Measurements from ENCODE around the gene GIT1. TPM values are rescaled to one million over a fixed set of nuclear protein-coding genes. Genes with fewer than 3 reads are reported as not detected.

The GIT1 gene
- total RNA-seq, 1 donor from 2014 or later: 108 TPM

DNA sequence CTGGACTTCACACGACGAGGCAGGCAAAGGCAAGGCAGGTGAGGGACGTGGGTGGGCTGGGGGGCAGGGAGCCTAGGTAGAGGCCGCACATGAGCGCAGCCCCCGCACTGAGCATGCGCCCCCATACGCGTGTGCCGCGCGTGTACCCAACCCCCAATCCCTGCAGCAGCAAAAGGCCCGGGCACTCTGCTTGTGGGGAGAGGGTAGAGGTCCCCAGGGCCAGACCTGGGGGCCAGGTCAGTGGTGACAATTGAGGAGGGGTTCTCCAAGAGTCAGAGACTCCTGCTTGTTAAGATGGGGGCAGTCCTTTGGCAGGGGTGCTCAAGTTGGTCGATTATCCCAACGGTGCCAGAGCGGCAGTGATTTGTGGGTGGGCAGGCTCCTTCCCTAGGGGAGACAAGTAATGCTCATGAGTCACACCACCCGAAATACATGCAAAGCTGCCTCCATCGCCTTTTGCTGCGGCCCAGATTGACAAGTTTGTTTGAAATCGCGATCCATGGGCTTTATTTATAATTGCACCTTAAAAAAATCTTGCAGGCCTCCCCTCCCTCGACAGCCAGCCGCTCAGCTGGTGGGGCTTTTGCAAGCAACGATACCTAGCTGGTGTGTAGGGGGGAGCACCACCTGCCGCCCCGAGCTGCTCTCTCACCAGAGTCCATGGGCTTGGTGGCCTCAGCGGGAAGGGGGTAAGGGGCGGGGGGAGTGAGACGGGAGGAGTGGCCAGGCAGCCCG is 1.1 kb upstream of the GIT1 start:
- DNase-seq (ENCODE audit: low spot score in 2 of 2, unreplicated experiment in 2 of 2): no peak
- Mint-ChIP-seq H3K4me1 (peaks cover 49% of the 10 kb centered on the region), H3K27me3 (ENCODE audit: low read depth) (no peaks in the 10 kb centered on the region), H3K27ac (peak overlapping the region; percentile 99), H3K9me3 (no peaks in the 10 kb centered on the region), H3K36me3 (no peaks in the 10 kb centered on the region), H3K4me3 (peak overlapping the region; percentile 76)
- TF ChIP-seq, protein P1, sequence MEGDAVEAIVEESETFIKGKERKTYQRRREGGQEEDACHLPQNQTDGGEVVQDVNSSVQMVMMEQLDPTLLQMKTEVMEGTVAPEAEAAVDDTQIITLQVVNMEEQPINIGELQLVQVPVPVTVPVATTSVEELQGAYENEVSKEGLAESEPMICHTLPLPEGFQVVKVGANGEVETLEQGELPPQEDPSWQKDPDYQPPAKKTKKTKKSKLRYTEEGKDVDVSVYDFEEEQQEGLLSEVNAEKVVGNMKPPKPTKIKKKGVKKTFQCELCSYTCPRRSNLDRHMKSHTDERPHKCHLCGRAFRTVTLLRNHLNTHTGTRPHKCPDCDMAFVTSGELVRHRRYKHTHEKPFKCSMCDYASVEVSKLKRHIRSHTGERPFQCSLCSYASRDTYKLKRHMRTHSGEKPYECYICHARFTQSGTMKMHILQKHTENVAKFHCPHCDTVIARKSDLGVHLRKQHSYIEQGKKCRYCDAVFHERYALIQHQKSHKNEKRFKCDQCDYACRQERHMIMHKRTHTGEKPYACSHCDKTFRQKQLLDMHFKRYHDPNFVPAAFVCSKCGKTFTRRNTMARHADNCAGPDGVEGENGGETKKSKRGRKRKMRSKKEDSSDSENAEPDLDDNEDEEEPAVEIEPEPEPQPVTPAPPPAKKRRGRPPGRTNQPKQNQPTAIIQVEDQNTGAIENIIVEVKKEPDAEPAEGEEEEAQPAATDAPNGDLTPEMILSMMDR (IDR thresholded peaks at IDR 0.05; ENCODE audit: unreplicated experiment): no peak

DNA sequence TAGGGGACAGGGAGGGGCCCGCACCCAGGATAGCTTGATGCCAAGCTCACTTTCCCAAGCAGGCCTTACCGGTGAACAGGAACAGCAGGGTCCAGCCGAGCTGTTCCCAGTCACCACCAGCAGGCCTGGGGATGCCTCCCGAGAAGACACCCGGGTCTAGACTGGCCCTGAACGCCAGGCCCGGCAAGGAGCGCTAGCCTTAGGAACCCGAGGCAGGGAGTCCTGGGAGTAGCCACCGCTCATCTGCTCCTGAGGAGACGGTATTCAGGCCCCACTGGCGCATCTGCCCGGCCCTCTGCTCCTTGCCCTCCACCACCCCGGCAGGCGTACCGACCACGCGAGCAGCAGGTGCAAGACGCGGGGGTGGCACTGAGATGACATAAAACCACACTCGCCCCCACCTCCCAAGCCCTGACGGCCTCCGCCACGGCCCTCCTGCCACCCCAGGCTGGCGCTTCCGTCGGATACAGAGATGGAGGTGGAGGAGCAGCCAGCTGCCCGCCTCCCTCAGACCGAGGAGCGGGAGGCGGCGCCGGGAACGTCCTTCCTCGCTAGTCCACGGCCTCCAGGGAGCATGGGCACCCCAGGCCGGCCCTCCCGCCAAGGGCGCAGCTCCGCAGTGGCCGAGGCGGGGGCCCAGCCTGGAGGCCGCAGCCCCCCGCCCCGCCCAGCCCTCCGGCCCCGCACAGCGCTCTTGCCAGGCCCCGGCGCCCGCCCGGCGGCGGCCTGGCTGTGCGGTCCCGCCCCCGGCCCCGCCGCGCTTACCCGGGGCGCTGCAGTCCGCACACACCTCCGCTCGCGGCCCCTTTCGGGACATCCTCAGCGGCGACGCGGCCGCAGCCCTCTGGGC is 661 bp downstream of the GIT1 start:
- Mint-ChIP-seq H3K36me3 (no peaks in the 10 kb centered on the region), H3K9me3 (no peaks in the 10 kb centered on the region), H3K27me3 (ENCODE audit: low read depth) (no peaks in the 10 kb centered on the region), H3K4me3 (peak overlapping the region; percentile 88), H3K4me1 (peaks cover 51% of the 10 kb centered on the region), H3K27ac (peak overlapping the region; percentile 86)
- TF ChIP-seq, protein P1 (IDR thresholded peaks at IDR 0.05; ENCODE audit: unreplicated experiment): no peak
- DNase-seq (ENCODE audit: low spot score in 2 of 2, unreplicated experiment in 2 of 2): no peak

DNA sequence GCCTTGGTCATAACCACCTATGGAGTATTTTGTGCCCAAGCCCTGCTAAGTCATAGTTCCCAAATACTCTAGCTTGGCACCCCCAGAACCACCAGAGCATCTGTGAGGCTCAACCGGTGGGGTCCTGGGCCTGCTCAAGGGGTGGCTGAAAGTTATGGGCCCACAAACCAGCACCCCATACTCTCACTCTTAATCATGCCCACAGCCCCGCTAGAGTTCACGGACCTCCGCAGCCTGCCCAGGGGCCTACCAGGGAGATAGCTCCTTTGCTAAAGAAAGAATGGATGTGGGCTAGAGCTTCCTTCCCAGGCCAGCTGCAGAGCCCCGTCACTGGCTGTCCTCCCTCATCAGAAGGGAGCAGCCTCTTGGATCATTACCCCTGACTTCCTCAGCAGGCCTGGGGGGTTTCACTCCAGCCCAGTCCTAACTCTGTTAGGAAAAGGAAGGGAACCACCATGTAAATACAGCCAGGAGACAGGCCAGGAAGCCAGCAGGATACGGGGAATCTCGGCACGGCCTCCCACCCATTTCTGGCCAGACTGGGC is 1.4 kb downstream of the GIT1 start:
- H3K9me3 Mint-ChIP-seq: no peaks in the 10 kb centered on the region
- DNase-seq (ENCODE audit: low spot score in 2 of 2, unreplicated experiment in 2 of 2): no peak
- peak overlapping the region; percentile 88 for H3K4me3 Mint-ChIP-seq
- no peaks in the 10 kb centered on the region for H3K27me3 Mint-ChIP-seq (ENCODE audit: low read depth)
- TF ChIP-seq, protein P1 (IDR thresholded peaks at IDR 0.05; ENCODE audit: unreplicated experiment): no peak
- peaks cover 2% of the 10 kb centered on the region for H3K36me3 Mint-ChIP-seq
- H3K27ac Mint-ChIP-seq: peak overlapping the region; percentile 86
- peaks cover 50% of the 10 kb centered on the region for H3K4me1 Mint-ChIP-seq

DNA sequence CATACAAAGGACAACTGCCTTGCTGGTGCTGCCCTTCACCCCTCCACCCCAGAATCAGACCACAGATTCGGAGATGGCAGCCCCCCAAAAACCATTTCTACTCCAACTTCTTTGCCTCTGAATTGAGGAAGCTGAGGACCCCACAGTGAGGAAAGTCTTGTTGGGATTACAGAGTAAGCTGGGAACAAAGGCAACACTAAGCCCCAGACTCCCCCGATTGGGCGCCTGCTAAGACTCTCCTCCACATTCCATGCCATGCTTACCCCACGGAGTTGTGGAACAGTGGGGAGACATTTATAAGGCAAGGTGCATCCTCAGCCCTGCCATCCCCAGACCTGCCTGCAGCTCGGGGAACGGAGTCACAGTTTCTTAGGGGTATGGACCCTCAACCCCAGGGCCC is 1.9 kb downstream of the GIT1 start:
- TF ChIP-seq, protein P1 (IDR thresholded peaks at IDR 0.05; ENCODE audit: unreplicated experiment): no peak
- Mint-ChIP-seq H3K9me3 (no peaks in the 10 kb centered on the region), H3K36me3 (peaks cover 4% of the 10 kb centered on the region), H3K4me1 (peaks cover 47% of the 10 kb centered on the region), H3K4me3 (peak overlapping the region; percentile 88), H3K27me3 (ENCODE audit: low read depth) (no peaks in the 10 kb centered on the region), H3K27ac (no peak overlapping the region)
- DNase-seq (ENCODE audit: low spot score in 2 of 2, unreplicated experiment in 2 of 2): no peak

DNA sequence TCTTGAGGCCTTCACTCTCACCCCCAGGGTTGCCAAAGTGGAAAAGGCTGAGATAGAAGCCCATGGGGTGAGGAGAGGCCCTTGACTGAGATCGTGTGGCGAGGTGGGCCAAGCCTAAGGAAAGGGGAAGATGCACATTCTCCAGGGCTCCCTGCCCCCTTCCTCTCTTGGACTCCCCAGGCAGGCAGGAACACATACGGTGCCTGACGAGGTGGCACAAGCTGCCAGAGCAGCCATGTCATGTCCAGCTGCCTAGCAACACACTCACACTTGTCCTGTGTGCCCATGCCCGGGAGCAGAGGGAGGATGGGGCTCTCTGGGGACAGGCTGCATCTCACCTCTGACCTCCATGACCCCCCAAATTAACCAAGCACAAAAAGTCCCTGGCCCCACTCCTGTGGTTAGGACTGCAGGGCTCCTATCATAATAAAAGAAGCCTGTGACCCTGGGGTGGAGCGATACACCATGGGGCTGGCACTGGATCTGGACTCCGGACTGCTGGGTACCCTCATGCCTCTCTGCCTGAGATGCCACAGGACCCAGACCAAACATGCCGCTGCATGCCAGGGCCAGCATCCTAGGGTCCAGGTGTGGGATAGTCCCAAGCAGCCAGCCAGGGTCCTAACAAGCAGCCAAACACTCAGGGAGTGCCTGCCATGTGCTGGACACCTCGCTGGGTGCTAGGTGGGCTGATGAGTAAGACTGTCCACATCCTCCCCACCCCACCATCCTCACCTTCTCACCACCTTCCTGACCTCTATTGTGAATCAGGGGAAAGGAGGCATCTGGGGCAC is 2.6 kb downstream of the GIT1 start:
- peaks cover 7% of the 10 kb centered on the region for H3K36me3 Mint-ChIP-seq
- TF ChIP-seq, protein P1 (IDR thresholded peaks at IDR 0.05; ENCODE audit: unreplicated experiment): no peak
- no peaks in the 10 kb centered on the region for H3K9me3 Mint-ChIP-seq
- DNase-seq (ENCODE audit: low spot score in 2 of 2, unreplicated experiment in 2 of 2): no peak
- H3K27me3 Mint-ChIP-seq (ENCODE audit: low read depth): no peaks in the 10 kb centered on the region
- H3K4me3 Mint-ChIP-seq: no peak overlapping the region
- peaks cover 40% of the 10 kb centered on the region for H3K4me1 Mint-ChIP-seq
- H3K27ac Mint-ChIP-seq: no peak overlapping the region
